Chondrocyte (in vitro differentiated cells): ENCODE measurements around the gene ELOVL5. TPM values are rescaled to one million over a fixed set of nuclear protein-coding genes. Genes with fewer than 3 reads are reported as not detected.

Experiments
- DNase-seq: peaks from one replicate; pipeline ENCODE4 v3.0.0; 2021; ENCODE audit warnings: mixed read lengths, low spot score
- H3K27ac Mint-ChIP-seq: one replicate; pipeline ENCODE4 v1.8.0; 2021; ENCODE audit warnings: mild to moderate bottlenecking, moderate library complexity, mixed read lengths; ENCODE audit not compliant: unreplicated experiment
- H3K27me3 Mint-ChIP-seq: 2 replicates; pipeline ENCODE4 v1.8.0; 2021; ENCODE audit warnings: low read depth, mixed read lengths
- H3K36me3 Mint-ChIP-seq: 2 replicates; pipeline ENCODE4 v1.8.0; 2021; ENCODE audit warnings: low read depth, mixed read lengths
- H3K4me1 Mint-ChIP-seq: 2 replicates; pipeline ENCODE4 v1.8.0; 2021; ENCODE audit warnings: low read depth, mild to moderate bottlenecking, mixed read lengths
- H3K4me3 Mint-ChIP-seq: one replicate; pipeline ENCODE4 v1.8.0; 2021; ENCODE audit warnings: mild to moderate bottlenecking, moderate library complexity, mixed read lengths; ENCODE audit not compliant: unreplicated experiment
- H3K9me3 Mint-ChIP-seq: 2 replicates; pipeline ENCODE4 v1.8.0; 2021; ENCODE audit warnings: low read depth, mixed read lengths
- CTCF ChIP-seq: fragments of 200-600 bp; sonication (generic); IDR thresholded peaks from 2 replicates; pipeline ENCODE4 v1.5.0; 2021; ENCODE audit warnings: antibody characterized with exemption, mild to moderate bottlenecking, moderate library complexity
- total RNA-seq: library from RNA; stranded (reverse); gene quantifications from 3 replicates; pipeline ENCODE4 v1.2.1, GENCODE V29; 2021

ELOVL5 gene
- total RNA-seq, 1 donor from 2014 or later: 102 TPM

GRCh38 chr6:53301801-53302537 is 46.8 kb downstream of the ELOVL5 start:
- DNase-seq: no peak
- H3K27ac Mint-ChIP-seq: peak overlapping the region; percentile 90
- no peak overlapping the region for H3K4me3 Mint-ChIP-seq
- no peaks in the 10 kb centered on the region for H3K9me3 Mint-ChIP-seq
- H3K36me3 Mint-ChIP-seq: no peaks in the 10 kb centered on the region
- no peaks in the 10 kb centered on the region for H3K27me3 Mint-ChIP-seq
- TF ChIP-seq CTCF: no peak
- H3K4me1 Mint-ChIP-seq: peaks cover 68% of the 10 kb centered on the region

GRCh38 chr6:53300656-53301551 is 47.8 kb downstream of the ELOVL5 start:
- H3K27ac Mint-ChIP-seq: peak overlapping the region; percentile 6
- peaks cover 64% of the 10 kb centered on the region for H3K4me1 Mint-ChIP-seq
- H3K36me3 Mint-ChIP-seq: no peaks in the 10 kb centered on the region
- DNase-seq: no peak
- H3K4me3 Mint-ChIP-seq: no peak overlapping the region
- H3K27me3 Mint-ChIP-seq: no peaks in the 10 kb centered on the region
- H3K9me3 Mint-ChIP-seq: no peaks in the 10 kb centered on the region
- TF ChIP-seq CTCF: no peak

GRCh38 chr6:53299331-53300005 is 49.3 kb downstream of the ELOVL5 start:
- peak overlapping the region; percentile 4 for H3K27ac Mint-ChIP-seq
- no peaks in the 10 kb centered on the region for H3K36me3 Mint-ChIP-seq
- peaks cover 69% of the 10 kb centered on the region for H3K4me1 Mint-ChIP-seq
- no peak for TF ChIP-seq CTCF
- H3K9me3 Mint-ChIP-seq: no peaks in the 10 kb centered on the region
- DNase-seq: no peak
- H3K27me3 Mint-ChIP-seq: no peaks in the 10 kb centered on the region
- no peak overlapping the region for H3K4me3 Mint-ChIP-seq

- no peaks in the 10 kb centered on the region for H3K27me3 Mint-ChIP-seq
- no peaks in the 10 kb centered on the region for H3K9me3 Mint-ChIP-seq
- H3K36me3 Mint-ChIP-seq: peaks cover 1% of the 10 kb centered on the region
- DNase-seq: no peak
- peaks cover 51% of the 10 kb centered on the region for H3K4me1 Mint-ChIP-seq
- TF ChIP-seq CTCF: no peak
- no peak overlapping the region for H3K27ac Mint-ChIP-seq
- H3K4me3 Mint-ChIP-seq: no peak overlapping the region
These were observed 51.7 kb downstream of the ELOVL5 start for GRCh38 chr6:53297004-53297403.

- peaks cover 3% of the 10 kb centered on the region for H3K36me3 Mint-ChIP-seq
- H3K27me3 Mint-ChIP-seq: no peaks in the 10 kb centered on the region
- no peak overlapping the region for H3K27ac Mint-ChIP-seq
- H3K9me3 Mint-ChIP-seq: no peaks in the 10 kb centered on the region
- no peak overlapping the region for H3K4me3 Mint-ChIP-seq
- no peak for DNase-seq
- peaks cover 45% of the 10 kb centered on the region for H3K4me1 Mint-ChIP-seq
- no peak for TF ChIP-seq CTCF
These were observed 53.6 kb downstream of the ELOVL5 start for GRCh38 chr6:53295176-53295575.
